ENCODE data around the gene SSNA1.

SSNA1 gene

DNA sequence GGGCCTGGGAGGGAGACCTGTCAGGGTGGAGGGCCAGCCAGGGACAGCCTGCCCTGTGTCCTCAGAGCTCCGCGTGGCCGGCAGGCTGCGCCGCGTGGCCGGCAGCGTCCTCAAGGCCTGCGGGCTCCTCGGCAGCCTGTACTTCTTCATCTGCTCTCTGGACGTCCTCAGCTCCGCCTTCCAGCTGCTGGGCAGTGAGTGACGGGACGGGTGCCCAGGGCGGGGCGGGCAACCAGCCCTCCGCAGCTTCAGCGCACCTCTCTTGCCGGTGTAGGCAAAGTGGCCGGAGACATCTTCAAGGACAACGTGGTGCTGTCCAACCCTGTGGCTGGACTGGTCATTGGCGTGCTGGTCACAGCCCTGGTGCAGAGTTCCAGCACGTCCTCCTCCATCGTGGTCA, 44.0 kb downstream of the SSNA1 start:
- no peak overlapping the region for H2AFZ ChIP-seq (ENCODE audit: low read depth, low read length)
- peaks cover 3% of the 10 kb centered on the region; the same call in 1 of the 2 replicates for H4K20me1 ChIP-seq (ENCODE audit: insufficient read depth, low read length)
- no peak overlapping the region for H3K27ac ChIP-seq (ENCODE audit: low read length)
- H3K9ac ChIP-seq (ENCODE audit: low read depth, low read length), result no peak overlapping the region
- H3K4me2 ChIP-seq (ENCODE audit: insufficient read depth, low read length), result no peak overlapping the region
- no peak for TF ChIP-seq EZH2 (IDR thresholded peaks at IDR 0.05; ENCODE audit: borderline replicate concordance, low read depth, low read length, severe bottlenecking)
- TF ChIP-seq, protein P1, sequence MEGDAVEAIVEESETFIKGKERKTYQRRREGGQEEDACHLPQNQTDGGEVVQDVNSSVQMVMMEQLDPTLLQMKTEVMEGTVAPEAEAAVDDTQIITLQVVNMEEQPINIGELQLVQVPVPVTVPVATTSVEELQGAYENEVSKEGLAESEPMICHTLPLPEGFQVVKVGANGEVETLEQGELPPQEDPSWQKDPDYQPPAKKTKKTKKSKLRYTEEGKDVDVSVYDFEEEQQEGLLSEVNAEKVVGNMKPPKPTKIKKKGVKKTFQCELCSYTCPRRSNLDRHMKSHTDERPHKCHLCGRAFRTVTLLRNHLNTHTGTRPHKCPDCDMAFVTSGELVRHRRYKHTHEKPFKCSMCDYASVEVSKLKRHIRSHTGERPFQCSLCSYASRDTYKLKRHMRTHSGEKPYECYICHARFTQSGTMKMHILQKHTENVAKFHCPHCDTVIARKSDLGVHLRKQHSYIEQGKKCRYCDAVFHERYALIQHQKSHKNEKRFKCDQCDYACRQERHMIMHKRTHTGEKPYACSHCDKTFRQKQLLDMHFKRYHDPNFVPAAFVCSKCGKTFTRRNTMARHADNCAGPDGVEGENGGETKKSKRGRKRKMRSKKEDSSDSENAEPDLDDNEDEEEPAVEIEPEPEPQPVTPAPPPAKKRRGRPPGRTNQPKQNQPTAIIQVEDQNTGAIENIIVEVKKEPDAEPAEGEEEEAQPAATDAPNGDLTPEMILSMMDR (IDR thresholded peaks at IDR 0.05; ENCODE audit: borderline replicate concordance, extremely low read depth, low read length, poor library complexity, severe bottlenecking), result no peak
- DNase-seq (no peak), ATAC-seq (ENCODE audit: insufficient read depth, low read depth) (no peak)
- H3K9me3 ChIP-seq (ENCODE audit: insufficient read depth, low read length, severe bottlenecking), result no peaks in the 10 kb centered on the region
- H3K36me3 ChIP-seq (ENCODE audit: insufficient read depth, low read length), result no peaks in the 10 kb centered on the region
- no peak overlapping the region for H3K4me3 ChIP-seq (ENCODE audit: low read depth in 1 of 2, low read length in 2 of 2)
- no peaks in the 10 kb centered on the region for H3K79me2 ChIP-seq (ENCODE audit: insufficient read depth, low read length)
- peaks cover 16% of the 10 kb centered on the region for H3K4me1 ChIP-seq (ENCODE audit: insufficient read depth, low read length)
- no peaks in the 10 kb centered on the region for H3K27me3 ChIP-seq (ENCODE audit: insufficient read depth, low read length, poor library complexity)

DNA sequence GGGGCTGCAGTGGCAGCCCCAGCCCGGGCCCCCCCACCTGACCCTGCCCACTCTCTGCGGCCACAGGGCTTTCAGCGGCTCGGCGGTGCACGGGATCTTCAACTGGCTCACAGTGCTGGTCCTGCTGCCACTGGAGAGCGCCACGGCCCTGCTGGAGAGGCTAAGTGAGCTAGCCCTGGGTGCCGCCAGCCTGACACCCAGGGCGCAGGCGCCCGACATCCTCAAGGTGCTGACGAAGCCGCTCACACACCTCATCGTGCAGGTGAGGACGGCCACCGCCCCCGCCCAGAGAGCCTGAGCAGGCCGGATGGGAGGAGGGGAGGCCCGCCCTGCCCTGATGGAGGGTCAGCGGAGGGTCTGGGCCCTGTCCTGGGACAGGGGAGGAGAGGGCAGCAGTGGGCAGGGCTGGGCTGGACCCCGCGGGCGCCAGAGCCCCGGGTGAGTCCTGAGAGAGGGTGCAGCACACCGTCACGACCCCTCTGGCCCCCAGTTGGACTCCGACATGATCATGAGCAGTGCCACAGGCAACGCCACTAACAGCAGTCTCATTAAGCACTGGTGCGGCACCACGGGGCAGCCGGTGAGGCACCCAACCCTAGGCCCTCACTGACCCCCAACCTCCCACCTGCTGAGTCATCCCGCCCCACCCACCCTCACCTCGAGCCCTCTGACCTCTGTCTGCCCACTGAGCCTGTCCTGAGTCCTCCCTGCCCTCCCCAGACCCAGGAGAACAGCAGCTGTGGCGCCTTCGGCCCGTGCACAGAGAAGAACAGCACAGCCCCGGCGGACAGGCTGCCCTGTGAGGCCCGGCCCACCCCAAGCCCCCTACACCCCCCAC, 44.9 kb downstream of the SSNA1 start:
- Histone ChIP-seq H3K9ac (ENCODE audit: low read depth, low read length) (no peak overlapping the region), H3K27me3 (ENCODE audit: insufficient read depth, low read length, poor library complexity) (no peaks in the 10 kb centered on the region), H3K4me1 (ENCODE audit: insufficient read depth, low read length) (peaks cover 16% of the 10 kb centered on the region), H3K4me3 (ENCODE audit: low read depth in 1 of 2, low read length in 2 of 2) (no peak overlapping the region), H2AFZ (ENCODE audit: low read depth, low read length) (no peak overlapping the region), H3K9me3 (ENCODE audit: insufficient read depth, low read length, severe bottlenecking) (no peaks in the 10 kb centered on the region), H3K27ac (ENCODE audit: low read length) (no peak overlapping the region), H3K79me2 (ENCODE audit: insufficient read depth, low read length) (no peaks in the 10 kb centered on the region; the same call in 1 of the 2 replicates), H4K20me1 (ENCODE audit: insufficient read depth, low read length) (peaks cover 8% of the 10 kb centered on the region; the same call in 1 of the 2 replicates), H3K36me3 (ENCODE audit: insufficient read depth, low read length) (no peaks in the 10 kb centered on the region), H3K4me2 (ENCODE audit: insufficient read depth, low read length) (no peak overlapping the region)
- ATAC-seq (ENCODE audit: insufficient read depth, low read depth), result no peak
- TF ChIP-seq, protein P1 (IDR thresholded peaks at IDR 0.05; ENCODE audit: borderline replicate concordance, extremely low read depth, low read length, poor library complexity, severe bottlenecking), result no peak
- no peak for TF ChIP-seq EZH2 (IDR thresholded peaks at IDR 0.05; ENCODE audit: borderline replicate concordance, low read depth, low read length, severe bottlenecking)
- DNase-seq, result no peak

DNA sequence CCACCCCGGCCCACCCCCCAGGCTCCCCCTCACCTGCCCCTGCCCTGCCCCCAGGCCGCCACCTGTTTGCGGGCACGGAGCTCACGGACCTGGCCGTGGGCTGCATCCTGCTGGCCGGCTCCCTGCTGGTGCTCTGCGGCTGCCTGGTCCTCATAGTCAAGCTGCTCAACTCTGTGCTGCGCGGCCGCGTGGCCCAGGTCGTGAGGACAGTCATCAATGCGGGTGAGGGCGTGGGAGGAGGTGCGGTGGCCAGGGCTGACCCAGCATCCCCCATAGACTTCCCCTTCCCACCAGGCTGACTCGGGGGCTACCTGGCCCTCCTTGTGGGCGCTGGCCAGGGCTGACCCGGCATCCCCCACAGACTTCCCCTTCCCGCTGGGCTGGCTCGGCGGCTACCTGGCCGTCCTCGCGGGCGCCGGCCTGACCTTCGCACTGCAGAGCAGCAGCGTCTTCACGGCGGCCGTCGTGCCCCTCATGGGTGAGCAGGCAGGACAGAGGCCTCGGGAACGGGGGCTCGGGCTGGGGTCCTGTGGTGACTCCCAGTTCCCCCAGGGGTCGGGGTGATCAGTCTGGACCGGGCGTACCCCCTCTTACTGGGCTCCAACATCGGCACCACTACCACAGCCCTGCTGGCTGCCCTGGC, 45.7 kb downstream of the SSNA1 start:
- H3K36me3 ChIP-seq (ENCODE audit: insufficient read depth, low read length), result no peaks in the 10 kb centered on the region; the same call in 1 of the 2 replicates
- DNase-seq (no peak), ATAC-seq (ENCODE audit: insufficient read depth, low read depth) (no peak)
- H3K9me3 ChIP-seq (ENCODE audit: insufficient read depth, low read length, severe bottlenecking), result no peaks in the 10 kb centered on the region
- H3K4me2 ChIP-seq (ENCODE audit: insufficient read depth, low read length), result no peak overlapping the region
- no peaks in the 10 kb centered on the region; the same call in 1 of the 2 replicates for H3K79me2 ChIP-seq (ENCODE audit: insufficient read depth, low read length)
- peaks cover 24% of the 10 kb centered on the region for H3K4me1 ChIP-seq (ENCODE audit: insufficient read depth, low read length)
- peaks cover 13% of the 10 kb centered on the region; the same call in 1 of the 2 replicates for H4K20me1 ChIP-seq (ENCODE audit: insufficient read depth, low read length)
- H3K9ac ChIP-seq (ENCODE audit: low read depth, low read length), result no peak overlapping the region
- no peak overlapping the region for H2AFZ ChIP-seq (ENCODE audit: low read depth, low read length)
- TF ChIP-seq EZH2 (IDR thresholded peaks at IDR 0.05; ENCODE audit: borderline replicate concordance, low read depth, low read length, severe bottlenecking), result no peak
- TF ChIP-seq, protein P1 (IDR thresholded peaks at IDR 0.05; ENCODE audit: borderline replicate concordance, extremely low read depth, low read length, poor library complexity, severe bottlenecking), result no peak
- H3K27me3 ChIP-seq (ENCODE audit: insufficient read depth, low read length, poor library complexity), result no peaks in the 10 kb centered on the region
- no peak overlapping the region for H3K27ac ChIP-seq (ENCODE audit: low read length)
- no peak overlapping the region for H3K4me3 ChIP-seq (ENCODE audit: low read depth in 1 of 2, low read length in 2 of 2)

Data from DND-41 (cell line).